ENCODE results near the gene HOXC6.

Gene HOXC6

GRCh38 chr12:54028314-54029201 lies at the start of gene HOXC6:
Gene HOXC6 (plus strand): TSS chr12:54028440. CDS start chr12:54028522, 82 bp downstream.
- DNase-seq (ENCODE audit: low spot score): peak; percentile 56

GRCh38 chr12:53978477-53979356 lies 49.5 kb upstream of the HOXC6 start:
- DNase-seq (ENCODE audit: low spot score): no peak

DNA sequence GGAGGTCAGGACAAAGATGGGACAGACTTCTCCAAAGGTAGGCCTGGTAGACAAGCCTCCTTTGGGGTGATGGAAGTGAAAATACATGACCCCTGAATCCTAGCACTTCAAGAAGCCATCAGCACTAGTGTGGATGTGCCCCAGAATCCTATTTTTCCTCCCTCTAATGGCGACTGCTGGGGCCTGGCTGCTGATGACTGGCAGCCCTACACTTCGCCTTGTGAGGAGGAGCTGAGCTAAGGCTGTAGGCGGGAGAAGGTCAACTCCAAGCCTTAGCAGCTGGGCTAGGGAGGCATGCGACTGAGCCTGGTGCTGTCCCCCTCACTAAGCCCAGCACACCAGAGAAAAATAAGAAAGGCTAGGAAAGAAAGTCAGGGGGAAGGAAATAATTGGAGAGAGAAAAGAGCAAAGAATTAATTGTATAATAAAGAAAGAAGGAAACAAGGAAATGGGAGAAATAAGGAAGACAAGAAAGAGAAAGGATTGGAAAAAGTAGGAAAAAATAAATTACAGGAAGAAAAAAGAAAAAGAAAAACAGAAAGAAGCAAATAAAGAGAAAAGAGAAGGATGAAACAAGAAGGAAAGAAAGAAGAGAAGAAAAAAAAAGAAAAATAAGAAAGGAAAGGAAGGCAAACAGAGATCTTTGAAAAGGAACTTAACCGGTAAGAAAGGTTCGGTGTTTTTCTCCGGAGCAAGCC lies 48.0 kb upstream of the HOXC6 start:
- DNase-seq (ENCODE audit: low spot score): no peak

DNA sequence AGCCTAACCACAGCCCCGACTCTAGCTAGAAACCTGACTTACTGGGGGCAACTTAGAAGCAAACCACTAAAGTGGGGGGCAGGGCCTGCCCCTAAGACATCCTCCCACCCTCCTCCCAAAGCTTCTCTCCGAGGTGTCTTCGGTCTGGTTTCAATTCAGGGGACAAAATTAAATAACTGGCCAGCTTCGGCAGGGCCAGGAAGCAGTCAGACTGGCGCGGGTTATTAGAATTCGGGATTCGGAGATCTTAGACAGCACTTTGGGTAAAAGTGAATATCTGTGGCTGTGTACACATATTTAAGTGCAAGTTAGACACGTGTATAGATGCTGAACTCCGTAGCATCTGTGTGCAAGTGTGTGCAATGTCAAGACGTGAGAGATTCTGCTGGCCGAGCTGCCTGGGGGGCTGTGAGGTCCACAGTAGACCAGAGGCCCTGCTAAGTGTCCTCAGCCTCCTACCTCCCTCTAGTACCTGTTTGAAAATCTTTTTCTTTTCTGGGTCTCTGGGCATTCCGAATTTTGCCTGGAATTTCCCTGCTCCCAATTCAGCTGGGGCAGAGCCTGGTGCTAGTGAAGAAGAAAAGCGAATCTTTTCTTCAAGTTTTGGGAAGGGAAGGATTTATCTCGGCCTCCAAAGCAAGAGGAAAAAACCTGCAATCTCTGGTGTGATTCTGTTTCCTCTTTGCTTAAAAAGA lies 47.3 kb upstream of the HOXC6 start:
- no peak for DNase-seq (ENCODE audit: low spot score)

DNA sequence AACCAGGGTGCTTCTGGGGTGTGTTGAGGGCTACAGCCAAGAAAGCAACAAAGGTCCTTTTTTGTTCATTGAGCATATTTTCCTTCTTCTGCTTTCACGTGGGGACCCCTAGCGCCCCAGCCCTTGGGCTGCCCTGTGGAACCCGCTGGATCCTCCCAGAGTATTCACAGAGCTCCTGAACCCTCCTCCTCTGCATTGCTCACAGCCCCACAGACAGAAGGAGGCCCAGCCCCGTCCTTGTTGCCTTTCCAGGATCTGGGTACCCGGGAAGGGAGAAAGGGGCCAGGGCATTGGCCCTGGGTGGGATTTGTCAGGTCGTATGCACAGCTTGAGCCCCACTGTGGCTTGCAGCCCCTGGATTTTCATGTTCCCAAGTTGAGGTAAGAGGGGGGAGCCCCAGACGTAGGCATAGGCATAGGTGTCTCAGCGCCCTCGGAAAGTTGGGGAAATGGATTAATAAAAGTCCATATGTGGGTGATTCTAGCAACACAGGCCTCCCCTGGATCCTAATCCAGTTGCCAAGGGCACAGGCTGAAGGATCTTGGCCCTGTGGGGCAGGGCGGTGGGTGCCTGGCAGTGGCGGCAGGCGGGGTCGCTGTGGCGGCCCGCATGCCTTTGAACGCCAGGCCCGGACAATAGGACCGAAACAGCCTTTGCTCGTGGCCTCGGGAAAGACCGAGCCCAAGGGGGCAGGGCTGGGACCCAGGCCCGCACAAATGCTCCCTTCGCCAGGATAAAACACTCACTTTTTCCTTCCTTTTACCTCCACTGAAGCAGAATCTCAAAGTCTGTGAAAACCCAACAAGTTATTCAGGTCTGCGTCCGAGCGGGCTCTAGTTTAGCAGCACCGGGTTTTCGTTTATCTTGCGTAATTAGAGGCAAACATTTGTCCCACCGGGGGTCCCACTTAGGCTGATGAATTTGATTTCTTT lies 46.3 kb upstream of the HOXC6 start:
- no peak for DNase-seq (ENCODE audit: low spot score)

DNA sequence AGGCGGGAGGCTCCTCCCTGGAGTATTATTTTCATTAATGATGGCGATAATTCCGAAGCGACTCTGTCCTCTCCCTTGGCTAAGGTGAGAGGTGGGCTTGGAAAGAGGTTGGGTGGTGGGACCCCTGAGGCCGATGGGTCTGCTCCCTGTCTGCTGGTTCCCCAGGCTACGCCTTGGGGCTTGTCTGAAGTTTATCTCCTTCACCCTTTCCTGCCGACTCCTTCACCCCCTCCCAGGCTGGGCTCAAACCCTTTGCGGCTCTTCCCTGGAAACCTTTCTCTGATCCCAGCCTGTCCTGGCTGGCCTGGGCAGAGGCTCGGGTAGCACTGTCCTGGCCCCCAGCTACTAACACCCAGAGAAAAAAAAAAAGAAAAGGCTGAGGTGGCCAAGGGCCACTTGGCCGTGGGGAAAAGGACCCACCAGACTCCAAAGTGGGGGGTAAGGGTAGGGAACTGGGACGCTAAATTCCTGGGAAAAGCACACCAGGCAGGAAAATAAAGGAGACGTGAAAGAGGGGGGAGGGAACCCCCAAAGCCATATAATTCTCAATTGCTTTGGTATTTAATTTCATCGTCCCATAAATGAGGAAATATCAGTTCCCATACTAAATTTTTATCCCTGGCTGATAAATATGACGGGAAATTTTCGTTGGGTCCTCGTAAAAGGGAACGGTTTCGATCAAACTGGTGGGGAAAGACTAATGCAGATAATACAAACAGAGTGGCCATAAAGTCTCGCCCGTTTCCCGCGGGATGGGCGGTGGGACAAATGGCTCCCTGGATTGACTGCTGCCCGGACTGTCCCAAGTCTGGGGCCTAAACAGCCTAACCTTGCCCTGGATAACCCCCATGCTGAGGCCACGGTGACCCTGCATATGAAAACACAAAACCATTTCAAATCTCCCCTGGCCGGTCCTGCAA lies 45.3 kb upstream of the HOXC6 start:
- no peak for DNase-seq (ENCODE audit: low spot score)

- DNase-seq (ENCODE audit: low spot score): no peak
Measured at GRCh38 chr12:53983568-53983949, 44.7 kb upstream of the HOXC6 start.

GRCh38 chr12:53983950-53984572 lies 44.2 kb upstream of the HOXC6 start:
- no peak for DNase-seq (ENCODE audit: low spot score)

DNA sequence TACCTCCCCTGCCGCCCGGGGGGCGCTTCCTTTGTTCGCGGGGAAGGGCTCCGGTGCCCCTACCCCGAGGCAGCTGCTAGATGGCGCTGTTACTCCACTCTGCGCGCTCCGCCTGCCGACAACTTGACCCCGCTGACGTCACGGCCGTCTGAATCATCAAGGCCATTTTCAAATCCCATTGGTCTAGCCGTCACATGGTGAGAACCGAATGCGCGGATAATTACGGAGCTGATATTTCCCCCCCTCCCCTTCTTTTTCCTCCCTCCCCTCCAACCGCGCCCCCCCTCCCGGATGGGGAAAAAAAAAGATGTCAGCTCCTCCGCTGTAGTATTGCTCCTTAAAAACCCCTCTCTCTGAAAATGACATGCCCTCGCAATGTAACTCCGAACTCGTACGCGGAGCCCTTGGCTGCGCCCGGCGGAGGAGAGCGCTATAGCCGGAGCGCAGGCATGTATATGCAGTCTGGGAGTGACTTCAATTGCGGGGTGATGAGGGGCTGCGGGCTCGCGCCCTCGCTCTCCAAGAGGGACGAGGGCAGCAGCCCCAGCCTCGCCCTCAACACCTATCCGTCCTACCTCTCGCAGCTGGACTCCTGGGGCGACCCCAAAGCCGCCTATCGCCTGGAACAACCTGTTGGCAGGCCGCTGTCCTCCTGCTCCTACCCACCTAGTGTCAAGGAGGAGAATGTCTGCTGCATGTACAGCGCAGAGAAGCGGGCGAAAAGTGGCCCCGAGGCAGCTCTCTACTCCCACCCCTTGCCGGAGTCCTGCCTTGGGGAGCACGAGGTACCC lies 43.1 kb upstream of the HOXC6 start, which contains the start of gene HOXC10:
Gene HOXC10 (plus strand): TSS at position 246 of the 791 bp plus-strand sequence. CDS start 114 bp downstream, at position 360.
- DNase-seq (ENCODE audit: low spot score): peak; percentile 92

DNA sequence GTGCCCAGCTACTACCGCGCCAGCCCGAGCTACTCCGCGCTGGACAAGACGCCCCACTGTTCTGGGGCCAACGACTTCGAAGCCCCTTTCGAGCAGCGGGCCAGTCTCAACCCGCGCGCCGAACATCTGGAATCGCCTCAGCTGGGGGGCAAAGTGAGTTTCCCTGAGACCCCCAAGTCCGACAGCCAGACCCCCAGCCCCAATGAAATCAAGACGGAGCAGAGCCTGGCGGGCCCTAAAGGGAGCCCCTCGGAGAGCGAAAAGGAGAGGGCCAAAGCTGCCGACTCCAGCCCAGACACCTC lies 42.6 kb upstream of the HOXC6 start:
- no peak for DNase-seq (ENCODE audit: low spot score)

- DNase-seq (ENCODE audit: low spot score): no peak
Measured at GRCh38 chr12:53985994-53986685, 42.1 kb upstream of the HOXC6 start.

DNA sequence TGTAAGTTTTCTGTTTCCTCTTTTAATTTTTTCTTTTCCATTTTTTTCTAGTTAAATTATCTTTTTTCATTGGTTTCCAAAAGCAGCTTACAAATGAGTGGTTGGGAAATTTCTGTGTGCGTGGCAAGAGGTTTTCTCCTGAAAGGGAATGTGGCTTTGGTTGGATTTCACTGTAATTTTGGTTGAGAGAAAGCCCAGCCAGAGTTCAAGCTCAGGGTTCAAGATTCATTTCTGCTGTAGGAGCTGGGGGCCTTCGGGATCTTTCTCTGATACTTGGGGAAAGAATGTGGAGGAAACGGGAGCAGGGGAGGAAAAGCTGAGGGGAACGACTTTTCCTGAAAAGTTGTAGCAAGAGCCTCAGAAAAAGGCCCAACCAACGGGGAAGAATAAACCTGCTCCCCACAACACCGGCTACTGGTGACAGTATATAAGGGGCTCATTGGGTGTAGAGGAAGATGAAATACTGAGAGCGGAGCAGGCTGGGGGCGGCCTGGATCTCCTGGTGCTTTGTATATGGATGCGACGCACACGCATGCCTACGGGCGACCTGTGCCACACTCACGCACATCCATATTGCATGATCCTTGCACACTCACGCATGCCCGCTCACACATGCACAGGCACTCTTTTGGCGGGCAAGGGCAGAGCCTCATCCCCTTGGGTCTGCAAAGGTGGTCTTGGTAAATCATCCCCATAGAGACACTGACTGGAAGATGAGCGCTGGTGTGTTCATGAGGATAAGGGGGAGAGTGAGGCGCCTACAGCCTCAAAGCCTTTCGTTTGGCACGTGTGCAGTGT lies 41.4 kb upstream of the HOXC6 start:
- DNase-seq (ENCODE audit: low spot score): no peak

DNA sequence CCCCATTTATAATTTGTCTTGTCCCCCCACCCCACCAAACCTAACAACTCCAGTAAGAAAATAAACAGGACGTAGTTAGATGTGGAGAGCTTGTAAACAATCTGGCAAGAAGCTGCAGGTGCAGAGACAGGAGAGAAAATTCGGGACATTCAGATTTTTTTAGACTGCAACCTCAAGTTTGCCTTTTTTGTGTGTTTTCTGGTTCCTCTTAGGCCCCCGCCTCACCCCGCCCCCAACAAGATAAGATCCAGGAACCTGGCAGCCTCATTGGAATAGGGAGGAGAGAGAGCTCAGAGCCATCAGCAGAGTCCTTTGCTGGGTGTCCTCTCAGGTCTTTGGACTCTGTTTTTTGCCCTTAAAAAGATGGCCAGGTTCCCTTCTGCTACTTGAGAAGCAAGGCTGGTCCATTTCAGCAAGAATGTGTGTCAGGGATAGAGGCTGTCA lies 40.4 kb upstream of the HOXC6 start:
- DNase-seq (ENCODE audit: low spot score): no peak

- no peak for DNase-seq (ENCODE audit: low spot score)
Measured at GRCh38 chr12:53988541-53989226, 39.6 kb upstream of the HOXC6 start.

DNA sequence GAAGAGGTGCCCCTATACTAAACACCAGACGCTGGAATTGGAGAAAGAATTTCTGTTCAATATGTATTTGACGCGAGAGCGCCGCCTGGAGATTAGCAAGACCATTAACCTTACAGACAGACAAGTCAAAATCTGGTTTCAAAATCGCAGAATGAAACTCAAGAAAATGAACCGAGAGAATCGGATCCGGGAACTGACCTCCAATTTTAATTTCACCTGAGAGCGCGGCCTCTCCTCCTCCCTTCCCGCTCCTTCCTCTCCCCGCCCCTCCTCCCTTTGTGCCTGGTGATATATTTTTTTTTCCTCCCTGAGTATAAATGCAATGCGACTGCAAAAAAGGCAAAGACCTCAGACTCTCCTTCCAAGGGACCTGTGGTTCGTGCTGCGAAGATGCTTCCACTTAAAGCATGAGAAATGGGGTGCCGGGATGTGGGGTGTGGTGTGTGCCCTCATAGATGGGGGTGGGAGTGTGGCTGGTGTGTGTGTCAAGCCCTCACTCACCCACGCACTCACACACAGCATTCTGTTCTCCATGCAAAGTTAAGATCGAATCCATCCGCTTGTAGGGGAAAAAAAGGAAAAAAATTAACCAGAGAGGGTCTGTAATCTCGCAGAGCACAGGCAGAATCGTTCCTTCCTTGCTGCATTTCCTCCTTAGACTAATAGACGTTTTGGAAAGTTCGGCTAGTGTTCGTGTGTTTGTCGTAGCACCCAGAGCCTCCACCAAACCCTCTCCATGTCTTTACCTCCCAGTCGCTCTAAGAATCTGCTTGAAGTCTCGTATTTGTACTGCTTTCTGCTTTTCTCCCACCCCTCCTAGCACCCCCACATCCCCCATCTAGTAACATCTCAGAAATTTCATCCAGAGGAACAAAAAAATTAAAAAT lies 38.8 kb upstream of the HOXC6 start:
- peak; percentile 85 for DNase-seq (ENCODE audit: low spot score)
